Measurements from ENCODE around the gene PSTK.

Gene PSTK

DNA sequence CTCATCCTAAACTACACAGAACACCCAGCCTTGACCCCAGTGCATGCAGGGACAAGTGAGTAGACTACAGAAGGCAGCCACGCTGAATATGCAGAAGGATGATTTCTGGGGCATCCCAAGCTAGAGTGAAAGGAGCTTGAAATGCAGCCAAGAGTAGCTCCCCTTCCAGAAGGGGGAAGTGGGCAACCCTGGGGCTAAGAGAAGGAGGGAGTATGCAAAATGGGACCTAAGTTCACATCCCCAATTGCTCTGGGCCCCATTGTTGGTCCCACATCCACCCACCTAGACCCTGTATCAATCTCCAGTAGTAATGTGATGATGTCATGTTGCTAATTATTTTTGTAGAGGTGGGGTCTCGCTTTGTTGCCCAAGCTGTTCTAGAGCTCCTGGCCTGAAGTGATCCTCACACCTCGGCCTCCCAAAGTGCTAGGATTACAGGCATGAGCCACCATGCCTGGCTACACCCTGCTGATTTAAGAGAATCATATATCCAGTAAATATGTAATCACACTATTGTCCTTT lies 5.6 kb upstream of the PSTK start:
- DNase-seq (no peak), ATAC-seq (no peak)
- no peaks in the 10 kb centered on the region for H3K36me3 Mint-ChIP-seq (ENCODE audit: low read depth)
- no peaks in the 10 kb centered on the region for H3K9me3 Mint-ChIP-seq
- no peak overlapping the region for H3K27ac Mint-ChIP-seq
- peaks cover 9% of the 10 kb centered on the region for H3K27me3 Mint-ChIP-seq
- H3K4me3 Mint-ChIP-seq, result no peak overlapping the region
- H3K4me1 Mint-ChIP-seq, result no peaks in the 10 kb centered on the region

DNA sequence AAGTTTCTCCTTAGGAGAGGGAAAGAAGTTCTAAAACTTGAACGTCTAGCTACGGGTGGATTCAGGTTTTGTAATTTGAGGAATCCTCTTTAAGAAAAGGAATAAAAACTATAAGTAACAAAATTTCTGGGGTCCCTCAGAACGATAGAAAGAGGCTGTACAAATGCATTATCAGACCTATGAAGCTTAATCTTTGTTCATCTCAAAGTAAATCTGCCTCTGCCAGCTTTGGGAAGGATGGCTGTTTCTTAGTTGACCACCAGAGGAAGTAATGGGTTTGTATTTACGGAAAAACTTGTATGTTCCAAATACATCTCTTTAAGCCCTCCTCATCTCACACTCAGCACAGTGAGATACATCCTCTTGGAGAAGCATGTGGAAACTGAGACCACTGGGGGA lies 864 bp downstream of the PSTK start:
- Mint-ChIP-seq H3K4me1 (peaks cover 21% of the 10 kb centered on the region), H3K4me3 (peak overlapping the region; percentile 84), H3K9me3 (no peaks in the 10 kb centered on the region), H3K36me3 (ENCODE audit: low read depth) (peaks cover under 1% of the 10 kb centered on the region), H3K27ac (peak overlapping the region; percentile 92), H3K27me3 (peaks cover 4% of the 10 kb centered on the region)
- ATAC-seq (no peak), DNase-seq (no peak)

DNA sequence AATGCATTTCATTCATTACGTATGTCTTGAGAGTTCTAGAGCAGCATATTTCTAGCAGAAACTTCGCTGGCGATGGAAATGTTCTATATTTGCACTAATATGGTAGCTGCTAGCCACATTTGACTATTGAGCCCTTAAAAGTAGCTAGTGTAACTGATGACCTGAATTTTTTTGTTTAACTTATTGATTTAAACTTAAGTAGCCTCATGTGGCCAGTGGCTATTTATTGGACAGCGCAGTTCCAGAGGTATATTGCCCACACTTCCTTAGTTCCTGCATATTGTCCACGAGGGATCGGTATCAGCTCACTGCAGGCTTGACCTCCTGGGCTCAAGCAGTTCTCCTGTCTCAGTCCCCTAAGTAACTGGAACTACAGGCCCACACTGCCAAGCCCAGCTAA lies 3.7 kb downstream of the PSTK start:
- no peak for ATAC-seq

DNA sequence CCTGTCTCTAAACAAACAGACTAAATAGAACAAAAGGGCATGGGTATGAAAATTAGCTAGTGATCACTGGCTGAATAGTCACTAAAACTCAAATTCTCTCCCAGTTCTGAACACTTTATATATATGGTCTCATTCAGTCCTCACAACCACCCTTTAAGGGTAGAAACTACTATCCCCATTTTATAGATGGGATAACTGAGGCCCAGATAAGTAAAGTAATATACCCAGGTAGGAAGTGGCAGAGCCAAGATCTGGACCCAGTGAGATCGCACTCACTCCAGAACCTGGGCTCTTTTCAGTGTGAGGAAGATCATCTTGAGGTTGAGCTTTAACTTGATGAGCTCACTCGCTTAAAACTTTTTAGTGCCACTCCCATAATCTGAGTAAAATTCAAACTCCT lies 4.5 kb downstream of the PSTK start:
- no peak overlapping the region for H3K27ac Mint-ChIP-seq
- ATAC-seq, result no peak
- no peaks in the 10 kb centered on the region for H3K27me3 Mint-ChIP-seq
- H3K4me1 Mint-ChIP-seq, result peaks cover 24% of the 10 kb centered on the region
- DNase-seq, result no peak
- no peaks in the 10 kb centered on the region for H3K9me3 Mint-ChIP-seq
- no peak overlapping the region for H3K4me3 Mint-ChIP-seq
- H3K36me3 Mint-ChIP-seq (ENCODE audit: low read depth), result peaks cover 16% of the 10 kb centered on the region

More for the DNA sequence above, 3.7 kb downstream of the PSTK start:
- Mint-ChIP-seq H3K4me1 (peaks cover 25% of the 10 kb centered on the region), H3K36me3 (ENCODE audit: low read depth) (peaks cover 16% of the 10 kb centered on the region), H3K27me3 (no peaks in the 10 kb centered on the region), H3K27ac (no peak overlapping the region), H3K4me3 (no peak overlapping the region), H3K9me3 (no peaks in the 10 kb centered on the region)
- no peak for DNase-seq

DNA sequence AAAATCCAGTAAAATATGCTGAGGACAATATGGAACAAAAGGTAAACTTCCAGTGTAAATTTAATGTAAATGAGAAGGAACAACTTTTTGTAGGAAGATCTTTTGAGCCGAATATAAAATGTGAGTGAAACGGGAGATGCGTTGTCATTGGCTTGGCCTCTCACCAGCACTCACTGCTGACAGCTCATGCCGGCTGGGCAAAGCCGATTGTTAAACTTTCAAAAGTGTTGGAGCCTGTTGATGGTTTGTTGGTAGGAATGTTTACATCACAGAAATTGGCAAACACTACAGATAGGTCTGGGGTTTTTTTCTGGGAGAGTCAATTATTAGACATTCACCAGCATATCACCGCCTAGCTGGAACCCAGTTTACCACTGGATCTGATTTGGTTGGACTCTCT lies 6.1 kb downstream of the PSTK start:
- DNase-seq (no peak), ATAC-seq (no peak)
- Mint-ChIP-seq H3K4me3 (no peak overlapping the region), H3K36me3 (ENCODE audit: low read depth) (peaks cover 21% of the 10 kb centered on the region), H3K9me3 (no peaks in the 10 kb centered on the region), H3K27me3 (no peaks in the 10 kb centered on the region), H3K27ac (no peak overlapping the region), H3K4me1 (peaks cover 10% of the 10 kb centered on the region)

DNA sequence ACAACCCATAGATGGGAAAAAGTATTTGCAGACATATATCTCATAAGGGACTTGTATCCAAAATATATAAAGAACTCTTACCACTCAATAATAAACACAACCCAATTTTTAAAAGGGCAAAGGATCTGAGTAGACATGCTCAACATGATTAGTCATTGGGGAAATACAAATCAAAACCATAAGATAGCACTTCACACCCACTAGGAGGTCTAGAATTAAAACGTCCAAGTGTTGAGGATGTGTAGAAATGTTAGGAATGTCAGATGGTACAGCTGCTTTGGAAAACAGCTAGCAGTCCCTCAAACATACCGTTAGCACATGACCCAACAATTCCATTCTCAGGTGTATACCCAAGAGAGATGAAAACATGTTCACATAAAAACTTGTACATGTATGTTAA lies 8.3 kb downstream of the PSTK start:
- Mint-ChIP-seq H3K27ac (no peak overlapping the region), H3K4me1 (peaks cover 4% of the 10 kb centered on the region), H3K9me3 (no peaks in the 10 kb centered on the region), H3K27me3 (no peaks in the 10 kb centered on the region), H3K36me3 (ENCODE audit: low read depth) (peaks cover 30% of the 10 kb centered on the region), H3K4me3 (no peak overlapping the region)
- ATAC-seq (no peak), DNase-seq (no peak)

DNA sequence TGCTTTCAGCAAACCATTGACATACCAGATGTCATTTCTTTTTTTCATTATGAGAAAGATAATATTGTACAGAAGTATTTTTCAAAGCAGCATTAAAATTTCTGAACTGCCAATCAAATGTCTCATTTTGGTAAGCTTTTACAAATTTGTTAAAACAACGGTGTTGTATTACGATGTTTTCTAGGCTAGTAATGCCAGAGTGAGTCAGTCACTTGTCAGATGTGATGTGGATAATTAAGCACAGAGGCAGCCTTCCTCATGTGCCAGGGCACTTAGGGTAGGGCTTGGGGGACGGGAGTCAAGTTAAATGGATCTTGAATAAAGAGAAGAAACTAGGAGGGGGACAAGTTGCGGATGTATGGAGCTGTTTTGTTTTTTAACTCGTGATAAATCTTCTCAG lies 10.1 kb downstream of the PSTK start:
- no peak for DNase-seq
- H3K9me3 Mint-ChIP-seq, result no peaks in the 10 kb centered on the region
- no peak for ATAC-seq
- H3K27me3 Mint-ChIP-seq, result no peaks in the 10 kb centered on the region
- H3K27ac Mint-ChIP-seq, result no peak overlapping the region
- no peak overlapping the region for H3K4me3 Mint-ChIP-seq
- peaks cover 41% of the 10 kb centered on the region for H3K36me3 Mint-ChIP-seq (ENCODE audit: low read depth)
- peaks cover 4% of the 10 kb centered on the region for H3K4me1 Mint-ChIP-seq

DNA sequence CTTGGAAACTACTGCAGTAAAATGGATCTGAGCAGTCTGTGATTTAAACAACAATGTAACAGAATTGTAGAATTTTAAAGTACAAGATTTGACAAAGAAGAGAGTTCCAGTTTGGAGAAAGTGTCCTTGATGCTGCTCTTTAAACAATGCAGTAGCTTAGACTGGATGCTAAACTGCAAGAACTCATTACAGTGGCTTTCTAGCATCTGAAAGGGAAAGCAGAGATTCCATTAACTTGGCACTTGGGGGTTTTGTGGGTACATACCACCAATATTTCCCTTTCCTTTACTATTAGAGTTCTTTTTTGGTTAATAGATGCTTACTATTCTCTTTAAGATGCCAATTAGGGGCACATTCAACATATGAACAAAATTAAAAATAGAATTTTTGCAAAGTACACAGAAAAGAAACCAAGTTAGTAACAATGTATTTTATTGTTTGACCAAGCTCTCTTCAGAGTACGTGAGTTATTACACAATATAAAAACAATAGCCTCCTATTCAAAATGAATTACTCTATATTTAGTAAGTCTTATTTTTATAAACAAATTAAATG lies 11.9 kb downstream of the PSTK start:
- H3K9me3 Mint-ChIP-seq, result no peaks in the 10 kb centered on the region
- no peaks in the 10 kb centered on the region for H3K27me3 Mint-ChIP-seq
- H3K27ac Mint-ChIP-seq, result no peak overlapping the region
- no peak for DNase-seq
- peaks cover 47% of the 10 kb centered on the region for H3K36me3 Mint-ChIP-seq (ENCODE audit: low read depth)
- ATAC-seq, result no peak
- peaks cover 4% of the 10 kb centered on the region for H3K4me1 Mint-ChIP-seq
- H3K4me3 Mint-ChIP-seq, result no peak overlapping the region

DNA sequence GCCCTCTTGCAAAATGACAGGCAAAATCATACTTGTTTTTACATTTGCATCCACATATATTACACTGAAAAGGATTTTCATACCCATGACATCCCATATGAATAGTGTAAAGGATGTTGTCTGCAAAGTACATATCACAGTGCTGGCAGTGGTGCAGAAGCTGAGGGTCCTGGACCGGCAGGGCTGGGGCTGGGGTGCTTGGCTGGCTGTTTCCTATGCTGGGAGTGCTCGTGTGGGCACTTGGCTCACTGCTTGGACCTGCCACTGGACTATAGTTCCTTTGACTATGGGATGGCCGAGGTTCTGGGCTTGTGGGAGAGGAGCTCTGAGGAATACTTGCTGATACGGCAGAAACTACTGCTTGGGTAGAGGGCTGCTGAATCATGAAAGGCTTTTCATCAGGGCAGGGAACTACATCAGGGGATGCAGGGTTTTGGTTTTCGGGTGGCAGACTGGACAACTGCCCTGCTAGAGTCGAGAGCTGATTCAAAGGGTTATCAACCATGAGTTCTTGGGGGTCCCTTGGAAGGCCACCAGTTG lies 13.7 kb downstream of the PSTK start:
- Mint-ChIP-seq H3K4me1 (no peaks in the 10 kb centered on the region), H3K4me3 (no peak overlapping the region), H3K27ac (no peak overlapping the region), H3K27me3 (no peaks in the 10 kb centered on the region), H3K9me3 (no peaks in the 10 kb centered on the region), H3K36me3 (ENCODE audit: low read depth) (peaks cover 46% of the 10 kb centered on the region)
- DNase-seq (no peak), ATAC-seq (no peak)

DNA sequence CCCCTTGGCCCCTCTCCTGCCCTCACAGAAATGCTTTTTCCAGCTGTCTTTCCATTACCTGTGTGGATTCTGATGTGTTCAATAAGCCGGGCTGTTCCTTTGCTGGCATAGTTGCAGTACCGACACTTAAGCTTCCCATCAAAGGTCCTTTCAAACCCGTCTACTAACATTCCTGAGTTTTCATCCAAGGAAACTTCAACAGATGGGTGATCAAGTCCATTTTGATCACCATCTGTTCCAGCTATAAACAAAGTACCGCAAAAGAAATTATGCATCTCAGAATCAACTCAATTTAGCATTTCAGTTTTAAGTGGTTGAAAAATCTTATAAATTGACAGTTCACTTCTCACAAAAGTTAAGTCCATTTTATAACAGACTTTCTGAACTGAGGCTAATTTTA lies 15.7 kb downstream of the PSTK start:
- peaks cover 41% of the 10 kb centered on the region for H3K36me3 Mint-ChIP-seq (ENCODE audit: low read depth)
- H3K9me3 Mint-ChIP-seq, result no peaks in the 10 kb centered on the region
- no peak for DNase-seq
- peaks cover 8% of the 10 kb centered on the region for H3K4me1 Mint-ChIP-seq
- no peak overlapping the region for H3K4me3 Mint-ChIP-seq
- no peaks in the 10 kb centered on the region for H3K27me3 Mint-ChIP-seq
- no peak overlapping the region for H3K27ac Mint-ChIP-seq
- no peak for ATAC-seq

DNA sequence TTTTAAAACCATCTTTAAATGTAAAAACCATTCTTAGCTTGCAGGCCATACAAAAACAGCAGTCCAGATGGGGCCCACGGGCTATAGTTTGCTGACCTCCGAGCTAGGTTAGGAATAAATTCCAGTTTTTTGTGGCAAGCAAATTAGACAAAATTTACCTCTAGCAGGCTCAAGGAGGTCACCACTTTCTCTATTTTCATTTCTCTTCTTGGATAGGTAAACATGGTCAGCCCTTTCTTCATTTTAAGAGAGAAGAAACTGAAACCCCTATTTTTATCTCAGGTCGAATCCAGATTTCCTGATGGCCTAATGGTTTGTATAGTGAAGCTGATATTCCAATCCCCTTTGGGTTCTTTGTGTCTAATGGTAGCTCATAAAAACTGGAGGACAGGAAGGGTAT lies 17.7 kb downstream of the PSTK start:
- ATAC-seq, result no peak
- Mint-ChIP-seq H3K27me3 (no peaks in the 10 kb centered on the region), H3K4me3 (no peak overlapping the region), H3K36me3 (ENCODE audit: low read depth) (peaks cover 39% of the 10 kb centered on the region), H3K9me3 (no peaks in the 10 kb centered on the region), H3K4me1 (peaks cover 15% of the 10 kb centered on the region), H3K27ac (no peak overlapping the region)
- DNase-seq, result no peak

DNA sequence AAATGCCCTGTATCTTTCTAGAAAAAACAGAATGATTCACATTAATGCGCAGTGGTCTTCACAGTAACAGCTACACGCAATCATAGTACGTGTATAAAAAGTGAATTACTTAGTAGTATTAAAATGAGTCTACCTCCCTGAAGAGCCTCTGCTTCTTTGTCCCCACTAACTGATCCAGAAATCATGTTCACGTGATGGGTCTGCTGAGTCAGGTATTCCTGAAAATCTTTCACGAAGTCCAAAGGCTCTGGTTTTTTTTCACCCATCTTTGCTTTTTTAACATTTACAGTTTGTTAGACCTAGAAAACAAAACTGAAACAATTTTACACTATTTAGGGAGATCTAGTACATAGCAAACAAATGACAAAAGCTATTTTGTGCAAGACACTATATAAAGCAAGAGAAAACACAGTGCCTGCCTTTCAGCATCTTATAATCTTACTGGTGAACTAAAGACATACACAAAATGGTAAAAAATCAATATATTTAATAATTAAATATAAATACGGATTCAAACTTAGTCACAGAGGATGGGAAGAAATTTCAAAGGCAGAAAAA lies 18.2 kb downstream of the PSTK start:
- H3K4me1 Mint-ChIP-seq, result peaks cover 15% of the 10 kb centered on the region
- ATAC-seq (no peak), DNase-seq (no peak)
- no peaks in the 10 kb centered on the region for H3K27me3 Mint-ChIP-seq
- H3K9me3 Mint-ChIP-seq, result no peaks in the 10 kb centered on the region
- H3K36me3 Mint-ChIP-seq (ENCODE audit: low read depth), result peaks cover 38% of the 10 kb centered on the region
- no peak overlapping the region for H3K4me3 Mint-ChIP-seq
- no peak overlapping the region for H3K27ac Mint-ChIP-seq

DNA sequence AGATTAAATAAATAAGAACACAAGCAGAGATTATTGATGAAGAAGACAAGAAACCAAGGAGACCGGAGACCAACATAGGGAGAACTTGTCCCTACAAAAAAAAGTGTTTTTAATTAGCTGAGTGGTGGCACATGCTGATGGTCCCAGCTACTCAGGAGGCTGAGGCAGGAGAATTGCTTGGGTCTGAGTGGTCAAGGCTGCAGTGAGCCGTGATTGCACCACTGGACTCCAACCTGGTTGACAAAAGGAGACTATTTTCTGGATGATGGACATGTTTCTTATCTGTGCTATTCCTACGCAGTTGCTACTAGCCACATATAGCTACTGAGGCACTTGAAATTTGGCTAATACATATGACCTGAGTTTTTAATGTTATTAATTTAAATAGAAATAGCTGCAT lies 18.7 kb downstream of the PSTK start:
- peaks cover 38% of the 10 kb centered on the region for H3K36me3 Mint-ChIP-seq (ENCODE audit: low read depth)
- ATAC-seq, result no peak
- H3K27me3 Mint-ChIP-seq, result no peaks in the 10 kb centered on the region
- no peak overlapping the region for H3K27ac Mint-ChIP-seq
- H3K4me1 Mint-ChIP-seq, result peaks cover 19% of the 10 kb centered on the region
- no peak for DNase-seq
- no peak overlapping the region for H3K4me3 Mint-ChIP-seq
- H3K9me3 Mint-ChIP-seq, result no peaks in the 10 kb centered on the region

DNA sequence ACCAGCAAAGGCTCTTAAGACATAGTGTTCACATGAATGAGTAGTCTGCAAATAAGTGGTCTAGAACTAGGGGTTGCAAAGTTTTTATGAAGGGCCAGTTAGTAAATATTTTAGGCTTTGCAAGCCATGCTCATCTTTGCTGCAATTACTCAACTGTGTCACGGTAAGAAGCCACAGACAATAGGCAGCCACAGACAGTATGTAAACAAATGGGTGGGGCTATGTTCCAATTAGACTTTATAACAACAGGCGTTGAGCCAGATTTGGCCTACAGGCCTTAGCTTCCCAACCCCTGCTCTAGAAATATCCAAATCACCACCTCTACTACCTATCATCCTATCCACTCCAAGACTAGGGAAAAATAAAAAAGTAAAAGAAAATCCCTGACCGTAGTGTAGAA lies 19.1 kb downstream of the PSTK start:
- Mint-ChIP-seq H3K4me1 (peaks cover 19% of the 10 kb centered on the region), H3K27ac (no peak overlapping the region), H3K9me3 (no peaks in the 10 kb centered on the region), H3K36me3 (ENCODE audit: low read depth) (peaks cover 36% of the 10 kb centered on the region), H3K4me3 (no peak overlapping the region), H3K27me3 (no peaks in the 10 kb centered on the region)
- ATAC-seq (no peak), DNase-seq (no peak)

DNA sequence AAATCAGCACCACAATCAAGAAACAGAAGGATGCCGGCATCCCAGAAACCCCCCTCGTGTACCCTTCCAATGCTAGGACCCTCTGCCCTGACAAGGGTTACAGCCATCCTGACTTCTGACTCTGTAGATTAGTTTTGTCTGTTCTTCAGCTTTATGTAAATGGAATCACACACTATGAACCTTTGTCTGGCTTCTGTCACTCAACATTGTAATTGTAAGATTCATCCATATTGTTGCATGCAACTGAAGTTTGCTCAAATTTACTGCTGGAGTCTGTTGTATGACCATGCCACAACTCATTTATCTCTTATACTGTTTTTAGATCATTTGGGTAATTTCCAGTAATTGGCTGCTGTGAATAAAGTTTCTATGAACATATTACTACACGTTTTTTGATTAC lies 20.0 kb downstream of the PSTK start:
- no peak overlapping the region for H3K4me3 Mint-ChIP-seq
- no peak for ATAC-seq
- no peak overlapping the region for H3K27ac Mint-ChIP-seq
- peaks cover 31% of the 10 kb centered on the region for H3K36me3 Mint-ChIP-seq (ENCODE audit: low read depth)
- no peaks in the 10 kb centered on the region for H3K27me3 Mint-ChIP-seq
- DNase-seq, result no peak
- no peaks in the 10 kb centered on the region for H3K9me3 Mint-ChIP-seq
- peaks cover 23% of the 10 kb centered on the region for H3K4me1 Mint-ChIP-seq
